Superior temporal gyrus (tissue), 1 donor: Measurements from ENCODE around the gene ANKRD17.
A peak's percentile ranks its signal among the peaks of the same experiment; 100 is the strongest.
"Not testable (repeated sequence)": the region's sequence is repeated elsewhere in the genome, so short reads cannot be mapped to it uniquely, and the experiment has no call there.

ENCODE experiments used
- DNase-seq: peaks from one replicate; pipeline ENCODE4 v3.0.0-alpha.2; 2016; ENCODE audit errors: extremely low spot score

The ANKRD17 gene

GRCh38 chr4:73203976-73204375 lies 54.6 kb downstream of the ANKRD17 start:
- DNase-seq = not testable (repeated sequence)

GRCh38 chr4:73197220-73197619 lies 61.4 kb downstream of the ANKRD17 start:
- no peak for DNase-seq

GRCh38 chr4:73194064-73194463 lies 64.5 kb downstream of the ANKRD17 start:
- DNase-seq = no peak

GRCh38 chr4:73193659-73194058 lies 64.9 kb downstream of the ANKRD17 start:
- no peak for DNase-seq

- no peak for DNase-seq
These were observed 65.4 kb downstream of the ANKRD17 start for GRCh38 chr4:73193155-73193554.

GRCh38 chr4:73189274-73189810 lies 69.3 kb downstream of the ANKRD17 start:
- DNase-seq = no peak

- DNase-seq = no peak
These were observed 71.3 kb downstream of the ANKRD17 start for GRCh38 chr4:73187325-73187724.

- DNase-seq = no peak
These were observed 72.7 kb downstream of the ANKRD17 start for GRCh38 chr4:73185903-73186302.

- DNase-seq = no peak
These were observed 77.4 kb downstream of the ANKRD17 start for GRCh38 chr4:73181231-73181630.

GRCh38 chr4:73178389-73178788 lies 80.2 kb downstream of the ANKRD17 start:
- no peak for DNase-seq

GRCh38 chr4:73172161-73172560 lies 86.4 kb downstream of the ANKRD17 start:
- no peak for DNase-seq

GRCh38 chr4:73170518-73171198 lies 87.9 kb downstream of the ANKRD17 start:
- DNase-seq = no peak

- no peak for DNase-seq
These were observed 92.4 kb downstream of the ANKRD17 start for GRCh38 chr4:73166212-73166611.

GRCh38 chr4:73161527-73162185 lies 96.9 kb downstream of the ANKRD17 start:
- no peak for DNase-seq

GRCh38 chr4:73156394-73156793 lies 102.2 kb downstream of the ANKRD17 start:
- DNase-seq = no peak

GRCh38 chr4:73152893-73153292 lies 105.7 kb downstream of the ANKRD17 start:
- no peak for DNase-seq

GRCh38 chr4:73142995-73143547 lies 115.5 kb downstream of the ANKRD17 start:
- no peak for DNase-seq

GRCh38 chr4:73139991-73140390 lies 118.6 kb downstream of the ANKRD17 start:
- peak; percentile 56 for DNase-seq

- no peak for DNase-seq
These were observed 119.4 kb downstream of the ANKRD17 start for GRCh38 chr4:73139245-73139644.

GRCh38 chr4:73137121-73137520 lies 121.5 kb downstream of the ANKRD17 start:
- no peak for DNase-seq

GRCh38 chr4:73133784-73134183 lies 124.8 kb downstream of the ANKRD17 start:
- no peak for DNase-seq

GRCh38 chr4:73131281-73131680 lies 127.3 kb downstream of the ANKRD17 start:
- no peak for DNase-seq

GRCh38 chr4:73129319-73129718 lies 129.3 kb downstream of the ANKRD17 start:
- DNase-seq = no peak
